HCT116 (cell line): ENCODE data around the gene DPP6. TPM values are rescaled to one million over a fixed set of nuclear protein-coding genes. Genes with fewer than 3 reads are reported as not detected.
A peak's percentile ranks its signal among the peaks of the same experiment; 100 is the strongest.

ENCODE experiments used
- ATAC-seq: fragments of 200-7000 bp; cut with Tn5 transposase; 2 replicates; pipeline ENCODE4 v1.9.1; 2020; ENCODE audit warnings: mild to moderate bottlenecking, moderate library complexity
- BruUV-seq: library from RNA; stranded (reverse); fragments of 400-500 nt; replicated peaks from 2 replicates; lab custom pipeline; 2021; lab: Mats Ljungman, UMichigan
- CTCF ChIA-PET: fragments of 300-600 bp; sonication (Branson Sonifier 250); formaldehyde crosslinking; loops from one replicate; lab custom pipeline; 2021; ENCODE audit warnings: antibody characterized with exemption; lab: Charles Lee
- POLR2A ChIA-PET: fragments of 300-600, 350-600 bp; sonication (Branson Sonifier 250); formaldehyde crosslinking; loops from one replicate; lab custom pipeline; 2021; ENCODE audit warnings: antibody characterized with exemption; lab: Charles Lee
- RAD21 ChIA-PET, 2 experiments: fragments of 300-600 bp; sonication (Branson Sonifier 250); formaldehyde crosslinking; loops; one replicate each; lab custom pipeline; 2023; ENCODE audit warnings: low total read pairs in 2 of 2; ENCODE audit not compliant: uncharacterized antibody in 2 of 2, unreplicated experiment in 2 of 2, low non-redundant PET in 1 of 2; lab: Charles Lee
- DNase-seq: peaks from one replicate; pipeline ENCODE4 v3.0.0-alpha.2; 2010; ENCODE audit warnings: low read depth, low spot score
- H2AFZ ChIP-seq: fragments of 200-600 bp; shearing (Covaris generic), sonication (generic); 2 replicates; pipeline ENCODE4 v1.6.1; 2017; ENCODE audit warnings: low read depth, mixed run types, mixed read lengths, antibody characterized with exemption, low read length; ENCODE audit not compliant: poor library complexity, severe bottlenecking
- H3K27ac ChIP-seq: 2 replicates; pipeline ENCODE4 v1.5.1; 2012; ENCODE audit warnings: low read depth, low read length
- H3K27me3 ChIP-seq: fragments of 200-600 bp; sonication (generic); 2 replicates; pipeline ENCODE4 v1.6.1; 2016; ENCODE audit warnings: mixed run types, low read length, mixed read lengths; ENCODE audit not compliant: insufficient read depth
- H3K36me3 ChIP-seq, 2 experiments: fragments of 200-500 bp in 1 of 2; fragments of 200-600 bp in 1 of 2; sonication (Bioruptor generic) in 1 of 2; sonication (generic) in 1 of 2; 2 replicates each; pipeline versions ENCODE4 v1.5.1 to v1.6.1; 2014 to 2016; ENCODE audit warnings: low read length in 2 of 2, inconsistent platforms in 1 of 2, mixed read lengths in 1 of 2, mixed run types in 1 of 2; ENCODE audit not compliant: insufficient read depth in 2 of 2, control insufficient read depth in 1 of 2
- H3K4me1 ChIP-seq, 2 experiments: fragments of 200-600 bp in 1 of 2; sonication (generic) in 1 of 2; 2 replicates each; pipeline versions ENCODE4 v1.5.1 to v1.6.1; 2012 to 2017; ENCODE audit warnings: low read length in 2 of 2, inconsistent platforms in 1 of 2, mild to moderate bottlenecking in 1 of 2, mixed read lengths in 1 of 2, mixed run types in 1 of 2, moderate library complexity in 1 of 2; ENCODE audit not compliant: insufficient read depth in 2 of 2, control insufficient read depth in 1 of 2
- H3K4me2 ChIP-seq: fragments of 200-600 bp; sonication (generic); 2 replicates; pipeline ENCODE4 v1.6.1; 2017; ENCODE audit warnings: mixed run types, low read length, mixed read lengths
- H3K4me3 ChIP-seq, 2 experiments: fragments of 200-600 bp in 1 of 2; sonication (generic) in 1 of 2; replicated peaks in 1 of 2; 2 replicates each; pipeline ENCODE4 v1.5.1; 2011 to 2016; ENCODE audit warnings: low read length in 2 of 2, control low read depth in 1 of 2, low read depth in 1 of 2, mild to moderate bottlenecking in 1 of 2, mixed read lengths in 1 of 2, mixed run types in 1 of 2
- H3K79me2 ChIP-seq: fragments of 200-600 bp; sonication (generic); 2 replicates; pipeline ENCODE4 v1.6.1; 2017; ENCODE audit warnings: mild to moderate bottlenecking, mixed run types, low read length, moderate library complexity, mixed read lengths; ENCODE audit not compliant: insufficient read depth
- H3K9ac ChIP-seq: fragments of 200-600 bp; sonication (generic); 2 replicates; pipeline ENCODE4 v1.6.1; 2016; ENCODE audit warnings: low read length, mixed read lengths
- H3K9me2 ChIP-seq: fragments of 200-600 bp; sonication (generic), shearing (Covaris generic); 2 replicates; pipeline ENCODE4 v1.6.1; 2017; ENCODE audit warnings: mixed run types, mild to moderate bottlenecking, moderate library complexity; ENCODE audit not compliant: insufficient read depth
- H3K9me3 ChIP-seq, 2 experiments: fragments of 200-500 bp in 1 of 2; fragments of 200-600 bp in 1 of 2; sonication (Bioruptor generic) in 1 of 2; sonication (generic) in 1 of 2; 2 replicates each; pipeline ENCODE4 v1.6.1; 2014 to 2017; ENCODE audit warnings: low read length in 2 of 2, mixed read lengths in 2 of 2, inconsistent platforms in 1 of 2, low read depth in 1 of 2, mild to moderate bottlenecking in 1 of 2, mixed run types in 1 of 2, moderate library complexity in 1 of 2; ENCODE audit not compliant: control insufficient read depth in 1 of 2, insufficient read depth in 1 of 2
- H4K20me1 ChIP-seq: fragments of 200-600 bp; sonication (generic), shearing (Covaris generic); 2 replicates; pipeline ENCODE4 v1.6.1; 2017; ENCODE audit warnings: mixed run types, mild to moderate bottlenecking, moderate library complexity; ENCODE audit not compliant: insufficient read depth
- CBX3 ChIP-seq: IDR thresholded peaks from 2 replicates; pipeline ENCODE4 v1.6.1; 2012; ENCODE audit warnings: low read depth
- EGR1 ChIP-seq: IDR thresholded peaks from 2 replicates; pipeline ENCODE4 v1.6.1; 2012; ENCODE audit warnings: low read depth
- ELF1 ChIP-seq: IDR thresholded peaks from 2 replicates; pipeline ENCODE4 v1.6.1; 2012; ENCODE audit warnings: low read depth, borderline replicate concordance
- FOSL1 ChIP-seq: IDR thresholded peaks from 2 replicates; pipeline ENCODE4 v1.6.1; 2012; ENCODE audit warnings: low read depth
- MAX ChIP-seq: IDR thresholded peaks from 2 replicates; pipeline ENCODE4 v1.6.1; 2012
- POLR2AphosphoS5 ChIP-seq: IDR thresholded peaks from 2 replicates; pipeline ENCODE4 v1.6.1; 2011; ENCODE audit warnings: mild to moderate bottlenecking, low read depth, low read length, moderate library complexity
- RAD21 ChIP-seq: IDR thresholded peaks from 2 replicates; pipeline ENCODE4 v1.6.1; 2012; ENCODE audit warnings: low read depth, mild to moderate bottlenecking
- SIN3A ChIP-seq: IDR thresholded peaks from 2 replicates; pipeline ENCODE4 v1.6.1; 2012; ENCODE audit warnings: low read depth
- SP1 ChIP-seq: IDR thresholded peaks from 2 replicates; pipeline ENCODE4 v1.6.1; 2012; ENCODE audit warnings: low read depth
- SRF ChIP-seq: IDR thresholded peaks from 2 replicates; pipeline ENCODE4 v1.6.1; 2012; ENCODE audit warnings: low read depth
- TCF7L2 ChIP-seq: IDR thresholded peaks from 2 replicates; pipeline ENCODE4 v1.7.0; 2011; ENCODE audit warnings: borderline replicate concordance, inconsistent platforms; ENCODE audit not compliant: insufficient read depth, insufficient read length; ENCODE audit errors: extremely low read depth
- YY1 ChIP-seq: IDR thresholded peaks from 2 replicates; pipeline ENCODE4 v1.6.1; 2011; ENCODE audit warnings: low read length, low read depth, moderate library complexity, mild to moderate bottlenecking; ENCODE audit not compliant: insufficient replicate concordance; ENCODE audit errors: extremely low read depth
- ZFX ChIP-seq: fragments of 450-650 bp; IDR thresholded peaks from 2 replicates; pipeline ENCODE4 v1.6.1; 2017
- ZNF274 ChIP-seq: fragments of 200-500 bp; sonication (Bioruptor generic); IDR thresholded peaks from 2 replicates; pipeline ENCODE4 v1.6.1; 2014; ENCODE audit warnings: mild to moderate bottlenecking, low read depth, low read length, inconsistent platforms
- intact Hi-C: fragments of 100-400 bp; cut with micrococcal nuclease; formaldehyde crosslinking; loops from 2 replicates; pipeline ENCODE4 v1.10.0; 2022
- total RNA-seq: library from RNA; stranded (reverse); gene quantifications from one replicate; pipeline ENCODE4 v1.2.1, GENCODE V29; 2021; ENCODE audit not compliant: unreplicated experiment
- TF ChIP-seq, protein P1 (sequence below), 3 experiments: fragments of 200-600 bp in 1 of 3; sonication (generic) in 1 of 3; IDR thresholded peaks in 2 of 3; conservative IDR thresholded peaks in 1 of 3; 2 replicates each; pipeline ENCODE4 v1.5.1; 2012 to 2017; ENCODE audit warnings: low read depth in 2 of 3, low read length in 2 of 3, antibody characterized with exemption in 1 of 3, borderline replicate concordance in 1 of 3, control low read depth in 1 of 3, mild to moderate bottlenecking in 1 of 3, mixed read lengths in 1 of 3, mixed run types in 1 of 3, moderate library complexity in 1 of 3; ENCODE audit not compliant: insufficient read depth in 1 of 3

Gene DPP6
- total RNA-seq, 1 experiment from 2014 or later: not detected

GRCh38 chr7:154743206-154743605 lies 691.0 kb downstream of the DPP6 start:
- Histone ChIP-seq H3K36me3 (no peaks in the 10 kb centered on the region), H2AFZ (no peak overlapping the region), H3K4me2 (no peak overlapping the region), H3K9me3 (no peaks in the 10 kb centered on the region), H3K27me3 (no peaks in the 10 kb centered on the region), H3K9ac (no peak overlapping the region), H3K79me2 (no peaks in the 10 kb centered on the region), H3K9me2 (no peaks in the 10 kb centered on the region), H4K20me1 (no peaks in the 10 kb centered on the region), H3K27ac (no peak overlapping the region), H3K4me3 (no peak overlapping the region), H3K4me1 (no peaks in the 10 kb centered on the region)
- intact Hi-C loops: no loop called here
- no TSS peak for BruUV-seq
- no peak for TF ChIP-seq POLR2AphosphoS5
- TF ChIP-seq SRF: no peak
- no peak for TF ChIP-seq FOSL1
- no peak for TF ChIP-seq TCF7L2
- no peak for TF ChIP-seq EGR1
- TF ChIP-seq SP1: no peak
- ChIA-PET RAD21 (no interaction called here), POLR2A (no interaction called here), CTCF (interaction anchor here (1.2 kb wide), 1 partner anchor 1848 kb away, joined by 3 read pairs; no protein-coding TSS in a partner anchor)
- ATAC-seq (no peak), DNase-seq (no peak)

DNA sequence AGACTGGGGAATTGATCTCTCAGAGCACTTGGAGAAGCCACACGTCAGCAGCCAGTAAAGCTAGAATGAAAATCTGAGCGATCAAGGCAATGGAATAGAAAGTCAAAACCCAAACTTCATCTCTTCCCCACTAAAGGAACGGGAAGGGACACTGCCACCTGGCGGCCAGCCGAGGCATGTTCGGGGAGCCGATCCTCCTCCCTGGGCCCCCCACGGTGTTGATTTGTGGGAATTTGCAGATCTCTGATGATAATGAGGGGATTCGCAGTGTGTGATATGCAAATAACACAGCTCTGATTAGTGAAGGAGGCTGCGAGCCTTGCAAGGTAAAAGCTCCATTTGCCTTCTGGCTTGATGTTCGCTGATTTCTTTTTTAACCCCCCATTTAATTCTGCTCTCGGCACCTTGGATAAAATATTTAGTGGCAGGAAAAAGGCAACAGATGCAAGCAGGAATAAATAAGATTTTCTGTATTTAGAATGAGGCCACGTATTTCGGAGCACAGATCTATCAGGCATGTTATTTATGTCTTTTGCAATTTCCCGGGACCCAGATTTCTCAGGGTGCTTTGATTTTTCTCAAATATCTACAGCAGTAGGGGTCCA lies 692.2 kb downstream of the DPP6 start:
- TF ChIP-seq RAD21: peak; percentile 54
- TF ChIP-seq ELF1: no peak
- TF ChIP-seq MAX: no peak
- no peak for TF ChIP-seq YY1
- TF ChIP-seq, protein P1, sequence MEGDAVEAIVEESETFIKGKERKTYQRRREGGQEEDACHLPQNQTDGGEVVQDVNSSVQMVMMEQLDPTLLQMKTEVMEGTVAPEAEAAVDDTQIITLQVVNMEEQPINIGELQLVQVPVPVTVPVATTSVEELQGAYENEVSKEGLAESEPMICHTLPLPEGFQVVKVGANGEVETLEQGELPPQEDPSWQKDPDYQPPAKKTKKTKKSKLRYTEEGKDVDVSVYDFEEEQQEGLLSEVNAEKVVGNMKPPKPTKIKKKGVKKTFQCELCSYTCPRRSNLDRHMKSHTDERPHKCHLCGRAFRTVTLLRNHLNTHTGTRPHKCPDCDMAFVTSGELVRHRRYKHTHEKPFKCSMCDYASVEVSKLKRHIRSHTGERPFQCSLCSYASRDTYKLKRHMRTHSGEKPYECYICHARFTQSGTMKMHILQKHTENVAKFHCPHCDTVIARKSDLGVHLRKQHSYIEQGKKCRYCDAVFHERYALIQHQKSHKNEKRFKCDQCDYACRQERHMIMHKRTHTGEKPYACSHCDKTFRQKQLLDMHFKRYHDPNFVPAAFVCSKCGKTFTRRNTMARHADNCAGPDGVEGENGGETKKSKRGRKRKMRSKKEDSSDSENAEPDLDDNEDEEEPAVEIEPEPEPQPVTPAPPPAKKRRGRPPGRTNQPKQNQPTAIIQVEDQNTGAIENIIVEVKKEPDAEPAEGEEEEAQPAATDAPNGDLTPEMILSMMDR (IDR thresholded peaks at IDR 0.05 in 2 of 3, conservative IDR thresholded peaks at IDR 0.05 in 1 of 3; ENCODE audit: borderline replicate concordance in 1 of 3, insufficient read depth in 1 of 3, low read depth in 2 of 3, low read length in 2 of 3): peak; percentile 20 to 94 (median 86); a peak in 5 of 6 replicates
- no peak for TF ChIP-seq CBX3
- TF ChIP-seq EGR1: no peak
- no peak for TF ChIP-seq FOSL1
- TF ChIP-seq SIN3A: no peak
- no peak for TF ChIP-seq SRF
- TF ChIP-seq ZNF274: no peak
- TF ChIP-seq ZFX: no peak
- TF ChIP-seq, all 23 proteins: peak for 2
- ChIA-PET POLR2A (no interaction called here), CTCF (interaction anchor here (1.0 to 1.2 kb wide), 2 partner anchors 23 to 1849 kb away, joined by 3 read pairs; no protein-coding TSS in a partner anchor), RAD21 (no interaction called here)
- H3K9me2 ChIP-seq: no peaks in the 10 kb centered on the region
- intact Hi-C loops: loop anchor here (1.0 to 2.0 kb wide), 3 partner anchors 46 to 1850 kb away; no protein-coding TSS in a partner anchor
- DNase-seq (no peak), ATAC-seq (peak; percentile 79)
- H3K27me3 ChIP-seq: no peaks in the 10 kb centered on the region
- no peak overlapping the region for H3K27ac ChIP-seq
- no peak overlapping the region for H3K9ac ChIP-seq
- H3K4me2 ChIP-seq: no peak overlapping the region
- H2AFZ ChIP-seq: no peak overlapping the region
- no peaks in the 10 kb centered on the region for H3K9me3 ChIP-seq
- no peak overlapping the region for H3K4me3 ChIP-seq
- BruUV-seq: no TSS peak
- no peaks in the 10 kb centered on the region for H3K36me3 ChIP-seq
- H4K20me1 ChIP-seq: no peaks in the 10 kb centered on the region
- H3K4me1 ChIP-seq: no peaks in the 10 kb centered on the region
- H3K79me2 ChIP-seq: no peaks in the 10 kb centered on the region
